ENCODE data around the gene FSTL4.

Gene FSTL4

DNA sequence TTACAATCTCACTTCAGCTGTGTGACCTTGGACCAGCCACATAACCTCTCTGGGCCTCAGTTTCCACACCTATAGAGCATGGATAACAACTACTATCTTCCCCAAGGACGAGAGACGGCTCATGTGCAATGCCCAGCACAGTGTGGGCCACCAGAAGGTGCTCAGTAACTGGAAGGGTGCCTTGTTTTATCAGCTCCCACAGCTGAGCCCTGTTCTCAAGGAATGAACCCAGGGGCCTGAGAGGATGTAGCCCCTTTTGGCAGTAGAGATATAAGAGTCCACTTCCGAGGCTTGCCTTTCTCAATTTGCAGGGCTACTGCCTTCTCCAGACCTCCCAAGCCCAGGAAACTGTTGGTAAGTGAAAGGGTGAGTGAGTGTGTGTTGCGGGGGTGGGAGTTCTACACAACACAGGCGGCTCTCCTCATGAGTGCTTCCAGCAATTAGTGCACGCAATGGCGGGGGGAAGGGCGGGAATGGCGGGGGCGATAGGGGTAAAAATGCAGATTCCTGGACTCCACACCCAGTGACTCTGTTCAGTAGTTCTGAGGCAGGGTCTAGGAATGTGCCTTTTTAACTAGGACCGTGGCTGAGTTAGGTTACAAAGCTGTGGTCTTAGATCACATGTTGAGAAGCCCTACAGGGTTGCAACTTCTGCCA, 185.1 kb downstream of the FSTL4 start:
- Histone ChIP-seq H3F3A (ENCODE audit: insufficient read depth, low read length) (no peaks in the 10 kb centered on the region), H3K79me2 (ENCODE audit: insufficient read depth, low read length) (no peaks in the 10 kb centered on the region), H2AFZ (ENCODE audit: low read length) (no peak overlapping the region), H3K4me2 (ENCODE audit: low read length) (no peak overlapping the region), H3K36me3 (ENCODE audit: insufficient read depth, low read length) (no peaks in the 10 kb centered on the region), H3K27ac (ENCODE audit: low read depth, low read length, poor library complexity, severe bottlenecking) (no peak overlapping the region), H3K4me3 (ENCODE audit: low read depth, low read length, poor library complexity, severe bottlenecking) (no peak overlapping the region), H3K4me1 (ENCODE audit: insufficient read depth, low read length, severe bottlenecking) (peaks cover 7% of the 10 kb centered on the region), H3K9me2 (ENCODE audit: low read depth, low read length) (no peaks in the 10 kb centered on the region), H3K9ac (ENCODE audit: low read length) (no peak overlapping the region), H3K9me3 (ENCODE audit: low read length) (no peaks in the 10 kb centered on the region), H3K27me3 (ENCODE audit: insufficient read depth, low read length) (no peaks in the 10 kb centered on the region; the same call in 1 of the 2 replicates), H4K20me1 (ENCODE audit: insufficient read depth, low read length) (no peaks in the 10 kb centered on the region)
- TF ChIP-seq, protein P1, sequence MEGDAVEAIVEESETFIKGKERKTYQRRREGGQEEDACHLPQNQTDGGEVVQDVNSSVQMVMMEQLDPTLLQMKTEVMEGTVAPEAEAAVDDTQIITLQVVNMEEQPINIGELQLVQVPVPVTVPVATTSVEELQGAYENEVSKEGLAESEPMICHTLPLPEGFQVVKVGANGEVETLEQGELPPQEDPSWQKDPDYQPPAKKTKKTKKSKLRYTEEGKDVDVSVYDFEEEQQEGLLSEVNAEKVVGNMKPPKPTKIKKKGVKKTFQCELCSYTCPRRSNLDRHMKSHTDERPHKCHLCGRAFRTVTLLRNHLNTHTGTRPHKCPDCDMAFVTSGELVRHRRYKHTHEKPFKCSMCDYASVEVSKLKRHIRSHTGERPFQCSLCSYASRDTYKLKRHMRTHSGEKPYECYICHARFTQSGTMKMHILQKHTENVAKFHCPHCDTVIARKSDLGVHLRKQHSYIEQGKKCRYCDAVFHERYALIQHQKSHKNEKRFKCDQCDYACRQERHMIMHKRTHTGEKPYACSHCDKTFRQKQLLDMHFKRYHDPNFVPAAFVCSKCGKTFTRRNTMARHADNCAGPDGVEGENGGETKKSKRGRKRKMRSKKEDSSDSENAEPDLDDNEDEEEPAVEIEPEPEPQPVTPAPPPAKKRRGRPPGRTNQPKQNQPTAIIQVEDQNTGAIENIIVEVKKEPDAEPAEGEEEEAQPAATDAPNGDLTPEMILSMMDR (IDR thresholded peaks at IDR 0.05; ENCODE audit: low read length): no peak
- TF ChIP-seq EZH2 (IDR thresholded peaks at IDR 0.05; ENCODE audit: borderline replicate concordance, low read length): no peak

GRCh38 chr5:133426264-133426663, 186.1 kb downstream of the FSTL4 start:
- H3K9me2 ChIP-seq (ENCODE audit: low read depth, low read length): no peaks in the 10 kb centered on the region
- no peaks in the 10 kb centered on the region for H3K79me2 ChIP-seq (ENCODE audit: insufficient read depth, low read length)
- H3K4me3 ChIP-seq (ENCODE audit: low read depth, low read length, poor library complexity, severe bottlenecking): no peak overlapping the region
- peaks cover 7% of the 10 kb centered on the region for H3K4me1 ChIP-seq (ENCODE audit: insufficient read depth, low read length, severe bottlenecking)
- TF ChIP-seq EZH2 (IDR thresholded peaks at IDR 0.05; ENCODE audit: borderline replicate concordance, low read length): no peak
- TF ChIP-seq, protein P1 (IDR thresholded peaks at IDR 0.05; ENCODE audit: low read length): no peak
- no peaks in the 10 kb centered on the region for H3K9me3 ChIP-seq (ENCODE audit: low read length)
- no peak overlapping the region for H3K9ac ChIP-seq (ENCODE audit: low read length)
- H4K20me1 ChIP-seq (ENCODE audit: insufficient read depth, low read length): no peaks in the 10 kb centered on the region
- no peaks in the 10 kb centered on the region for H3K36me3 ChIP-seq (ENCODE audit: insufficient read depth, low read length)
- H3K27ac ChIP-seq (ENCODE audit: low read depth, low read length, poor library complexity, severe bottlenecking): no peak overlapping the region
- H3F3A ChIP-seq (ENCODE audit: insufficient read depth, low read length): no peaks in the 10 kb centered on the region
- no peak overlapping the region for H2AFZ ChIP-seq (ENCODE audit: low read length)
- H3K4me2 ChIP-seq (ENCODE audit: low read length): no peak overlapping the region
- H3K27me3 ChIP-seq (ENCODE audit: insufficient read depth, low read length): no peaks in the 10 kb centered on the region; the same call in 1 of the 2 replicates

DNA sequence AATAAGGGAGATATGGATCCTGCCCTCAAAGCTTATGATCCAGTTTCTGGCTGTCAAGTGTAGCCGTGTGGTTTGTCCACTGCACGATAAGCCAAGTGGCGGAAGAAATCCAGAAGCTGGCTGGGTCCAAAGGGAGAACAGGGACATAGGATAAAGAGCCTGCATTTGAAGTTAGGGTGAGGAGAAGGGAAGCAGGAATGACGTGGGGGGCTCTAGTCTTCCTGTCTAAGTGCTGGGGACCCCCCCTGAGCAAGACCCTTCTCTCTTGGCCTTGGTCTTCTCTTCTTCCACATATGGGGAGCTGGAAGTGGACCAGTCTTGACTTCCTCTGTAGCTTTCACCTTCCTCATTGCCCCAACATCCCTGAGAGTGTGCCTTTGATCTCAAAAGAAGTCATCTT, 186.6 kb downstream of the FSTL4 start:
- Histone ChIP-seq H3K4me3 (ENCODE audit: low read depth, low read length, poor library complexity, severe bottlenecking) (no peak overlapping the region), H2AFZ (ENCODE audit: low read length) (no peak overlapping the region), H3K9me2 (ENCODE audit: low read depth, low read length) (no peaks in the 10 kb centered on the region), H3K27ac (ENCODE audit: low read depth, low read length, poor library complexity, severe bottlenecking) (no peak overlapping the region), H3K9ac (ENCODE audit: low read length) (no peak overlapping the region), H3K36me3 (ENCODE audit: insufficient read depth, low read length) (no peaks in the 10 kb centered on the region), H3K4me2 (ENCODE audit: low read length) (no peak overlapping the region), H3K27me3 (ENCODE audit: insufficient read depth, low read length) (no peaks in the 10 kb centered on the region; the same call in 1 of the 2 replicates), H3K79me2 (ENCODE audit: insufficient read depth, low read length) (no peaks in the 10 kb centered on the region), H3K4me1 (ENCODE audit: insufficient read depth, low read length, severe bottlenecking) (peaks cover 7% of the 10 kb centered on the region), H3K9me3 (ENCODE audit: low read length) (no peaks in the 10 kb centered on the region), H3F3A (ENCODE audit: insufficient read depth, low read length) (no peaks in the 10 kb centered on the region), H4K20me1 (ENCODE audit: insufficient read depth, low read length) (no peaks in the 10 kb centered on the region)
- TF ChIP-seq EZH2 (IDR thresholded peaks at IDR 0.05; ENCODE audit: borderline replicate concordance, low read length): no peak
- TF ChIP-seq, protein P1 (IDR thresholded peaks at IDR 0.05; ENCODE audit: low read length): no peak
